Coronary artery (tissue), 2 donors: ENCODE measurements around the gene TULP1.

Experiments used
- DNase-seq: peaks from one replicate; pipeline ENCODE4 v3.0.0-alpha.2; 2017; ENCODE audit warnings: low spot score
- H3K27ac ChIP-seq, 2 donors: fragments of 200-600 bp; sonication (generic); one replicate each; pipeline ENCODE4 v1.5.1; 2016 to 2019
- H3K4me3 ChIP-seq: fragments of 200-600 bp; sonication (generic); 2 replicates; pipeline ENCODE4 v1.5.1; 2016; ENCODE audit warnings: mild to moderate bottlenecking, moderate library complexity
- TF ChIP-seq, protein P1 (sequence below): fragments of 200-600 bp; sonication (generic); IDR thresholded peaks from one replicate; pipeline ENCODE4 v1.5.1; 2019; ENCODE audit warnings: antibody characterized with exemption

The TULP1 gene

GRCh38 chr6:35483062-35483461, 29.6 kb downstream of the TULP1 start:
- no peak overlapping the region for H3K4me3 ChIP-seq
- DNase-seq, result no peak
- TF ChIP-seq, protein P1, sequence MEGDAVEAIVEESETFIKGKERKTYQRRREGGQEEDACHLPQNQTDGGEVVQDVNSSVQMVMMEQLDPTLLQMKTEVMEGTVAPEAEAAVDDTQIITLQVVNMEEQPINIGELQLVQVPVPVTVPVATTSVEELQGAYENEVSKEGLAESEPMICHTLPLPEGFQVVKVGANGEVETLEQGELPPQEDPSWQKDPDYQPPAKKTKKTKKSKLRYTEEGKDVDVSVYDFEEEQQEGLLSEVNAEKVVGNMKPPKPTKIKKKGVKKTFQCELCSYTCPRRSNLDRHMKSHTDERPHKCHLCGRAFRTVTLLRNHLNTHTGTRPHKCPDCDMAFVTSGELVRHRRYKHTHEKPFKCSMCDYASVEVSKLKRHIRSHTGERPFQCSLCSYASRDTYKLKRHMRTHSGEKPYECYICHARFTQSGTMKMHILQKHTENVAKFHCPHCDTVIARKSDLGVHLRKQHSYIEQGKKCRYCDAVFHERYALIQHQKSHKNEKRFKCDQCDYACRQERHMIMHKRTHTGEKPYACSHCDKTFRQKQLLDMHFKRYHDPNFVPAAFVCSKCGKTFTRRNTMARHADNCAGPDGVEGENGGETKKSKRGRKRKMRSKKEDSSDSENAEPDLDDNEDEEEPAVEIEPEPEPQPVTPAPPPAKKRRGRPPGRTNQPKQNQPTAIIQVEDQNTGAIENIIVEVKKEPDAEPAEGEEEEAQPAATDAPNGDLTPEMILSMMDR, result no peak
- H3K27ac ChIP-seq, result peak overlapping the region in 1 of 2 donors; percentile 26

DNA sequence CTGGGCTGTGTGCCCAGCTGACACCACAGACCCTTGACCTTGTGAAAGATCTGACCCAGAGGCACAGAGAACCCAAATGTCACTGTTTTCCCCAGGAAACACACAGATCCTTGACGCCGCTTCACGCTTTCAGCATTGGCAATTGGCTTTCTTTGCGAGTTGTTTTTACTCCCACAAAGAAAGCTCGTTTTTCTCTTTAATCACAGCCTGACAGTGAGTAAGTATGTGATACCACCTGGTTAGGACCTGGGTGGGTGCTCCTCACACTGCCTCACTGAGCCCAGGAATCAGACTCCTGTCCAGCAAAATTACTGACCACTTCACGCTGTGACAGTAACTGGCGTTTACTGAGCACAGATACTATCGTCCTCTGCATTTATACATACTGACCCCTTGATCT, 31.5 kb downstream of the TULP1 start:
- Histone ChIP-seq H3K4me3 (no peak overlapping the region), H3K27ac (no peak overlapping the region)
- TF ChIP-seq, protein P1, result no peak
- no peak for DNase-seq

DNA sequence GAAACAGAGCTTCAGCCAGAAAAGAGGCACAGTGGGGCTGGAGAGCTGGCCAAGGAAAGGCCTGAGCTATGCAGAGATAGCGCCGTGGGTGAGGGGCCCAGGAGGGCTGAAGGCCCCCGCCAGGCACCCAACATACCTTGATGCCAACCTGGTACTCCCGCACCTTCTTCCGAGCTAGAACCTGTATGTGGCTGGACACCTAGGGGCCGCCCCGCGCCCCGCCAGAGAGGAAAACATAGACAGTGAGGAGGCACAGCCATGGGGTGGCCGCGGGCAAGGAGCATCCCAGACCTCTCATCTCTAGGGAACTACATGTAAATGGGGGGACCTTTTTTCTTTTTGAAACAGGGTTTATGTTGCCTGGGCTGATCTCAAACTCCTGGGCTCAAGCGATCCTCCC, 32.5 kb downstream of the TULP1 start:
- TF ChIP-seq, protein P1, result no peak
- Histone ChIP-seq H3K4me3 (no peak overlapping the region), H3K27ac (no peak overlapping the region)
- no peak for DNase-seq

GRCh38 chr6:35478259-35478658, 34.4 kb downstream of the TULP1 start:
- Histone ChIP-seq H3K27ac (no peak overlapping the region), H3K4me3 (no peak overlapping the region)
- TF ChIP-seq, protein P1, result no peak
- DNase-seq, result no peak

- H3K27ac ChIP-seq, result no peak overlapping the region
- H3K4me3 ChIP-seq, result no peak overlapping the region
- TF ChIP-seq, protein P1, result no peak
- DNase-seq, result no peak
Observed at GRCh38 chr6:35477551-35478179, 35.0 kb downstream of the TULP1 start.

DNA sequence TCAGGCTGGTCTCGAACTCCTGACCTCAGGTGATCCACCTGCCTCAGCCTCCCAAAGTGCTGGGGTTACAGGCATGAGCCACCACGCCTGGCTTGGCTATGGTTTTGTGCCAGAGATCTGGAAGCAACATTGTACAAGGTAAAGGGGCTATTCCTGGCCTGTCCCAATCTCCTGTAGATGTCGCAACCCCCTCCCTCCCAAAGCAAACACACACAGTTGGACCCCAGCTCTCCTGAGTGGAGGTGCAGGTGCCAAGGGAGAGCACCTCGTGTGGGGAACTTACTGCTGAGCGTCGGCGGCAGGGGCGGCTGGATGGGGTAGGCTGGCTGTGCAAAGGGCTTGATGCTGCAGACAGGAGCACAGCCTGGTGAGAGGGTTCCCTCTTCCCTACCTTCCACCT, 35.7 kb downstream of the TULP1 start:
- TF ChIP-seq, protein P1, result no peak
- DNase-seq, result no peak
- H3K27ac ChIP-seq, result no peak overlapping the region
- no peak overlapping the region for H3K4me3 ChIP-seq

DNA sequence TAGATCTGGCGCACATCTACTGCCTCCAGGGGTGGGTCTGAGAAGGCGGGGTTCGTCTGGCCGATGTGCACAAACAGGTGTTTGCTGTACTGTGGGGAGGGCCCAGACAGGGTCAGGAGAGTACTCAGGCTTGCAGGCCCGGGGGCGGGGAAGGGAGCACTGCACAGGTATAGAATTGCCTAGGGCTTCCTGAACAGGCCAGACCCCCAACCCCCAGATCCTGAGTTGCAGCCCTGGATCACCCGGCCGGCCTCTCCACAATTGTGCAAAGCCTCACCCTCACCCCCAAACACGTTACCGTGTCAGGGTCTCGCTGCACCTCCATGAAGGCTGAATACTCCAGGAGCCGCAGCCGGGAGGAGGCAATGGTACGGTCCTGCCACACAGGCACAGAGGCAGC, 36.7 kb downstream of the TULP1 start:
- DNase-seq, result no peak
- Histone ChIP-seq H3K27ac (no peak overlapping the region), H3K4me3 (no peak overlapping the region)
- TF ChIP-seq, protein P1, result no peak
